ENCODE measurements around the gene INTS1.

- TF ChIP-seq RAD21 (IDR thresholded peaks at IDR 0.05; ENCODE audit: low read depth) (no peak), CEBPB (IDR thresholded peaks at IDR 0.05) (no peak), TCF12 (IDR thresholded peaks at IDR 0.05; ENCODE audit: low read depth) (no peak), MAX (IDR thresholded peaks at IDR 0.05) (no peak), YY1 (IDR thresholded peaks at IDR 0.05; ENCODE audit: low read depth) (no peak)
These were observed 7.5 kb upstream of the INTS1 start for GRCh38 chr7:1511444-1512422.
